Activated T-cell treated with anti-CD3 and anti-CD28 coated beads for 24 hours (primary cell): ENCODE results near the gene RNF114.
"Not testable (repeated sequence)": the region's sequence is repeated elsewhere in the genome, so short reads cannot be mapped to it uniquely, and the experiment has no call there.

Source experiments
- DNase-seq: peaks from one replicate; pipeline ENCODE4 v3.0.0-alpha.2; 2020; ENCODE audit warnings: low read depth

The RNF114 gene

GRCh38 chr20:49964964-49965780 is 29.0 kb downstream of the RNF114 start:
- no peak for DNase-seq

GRCh38 chr20:49965781-49966305 is 29.6 kb downstream of the RNF114 start:
- no peak for DNase-seq

GRCh38 chr20:49966861-49967260 is 30.7 kb downstream of the RNF114 start:
- DNase-seq, result no peak

GRCh38 chr20:49969234-49969633 is 33.0 kb downstream of the RNF114 start:
- DNase-seq, result no peak

GRCh38 chr20:49969946-49970345 is 33.7 kb downstream of the RNF114 start:
- no peak for DNase-seq

- DNase-seq, result no peak
Observed at GRCh38 chr20:49970498-49970897, 34.3 kb downstream of the RNF114 start.

GRCh38 chr20:49973981-49974380 is 37.8 kb downstream of the RNF114 start:
- DNase-seq, result no peak

GRCh38 chr20:49976542-49976941 is 40.3 kb downstream of the RNF114 start:
- DNase-seq, result no peak

- not testable (repeated sequence) for DNase-seq
Observed at GRCh38 chr20:49977740-49978139, 41.5 kb downstream of the RNF114 start.

GRCh38 chr20:49978685-49979029 is 42.5 kb downstream of the RNF114 start:
- no peak for DNase-seq

- peak; percentile 66 for DNase-seq
Observed at GRCh38 chr20:49979030-49979832, 43.0 kb downstream of the RNF114 start.

- no peak for DNase-seq
Observed at GRCh38 chr20:49980140-49981008, 44.2 kb downstream of the RNF114 start.

- DNase-seq, result no peak
Observed at GRCh38 chr20:49981218-49982071, 45.2 kb downstream of the RNF114 start.

- no peak for DNase-seq
Observed at GRCh38 chr20:49982072-49982345, 45.8 kb downstream of the RNF114 start.

GRCh38 chr20:49982346-49983122 is 46.3 kb downstream of the RNF114 start, which contains the start of gene SNAI1:
SNAI1 (plus strand) TSS chr20:49982980; CDS start chr20:49983060, 80 bp downstream.
- peak; percentile 74 for DNase-seq

GRCh38 chr20:49983123-49983847 is 47.1 kb downstream of the RNF114 start:
- DNase-seq, result no peak

- no peak for DNase-seq
Observed at GRCh38 chr20:49983848-49984408, 47.7 kb downstream of the RNF114 start.

- no peak for DNase-seq
Observed at GRCh38 chr20:49984426-49985153, 48.4 kb downstream of the RNF114 start.

- DNase-seq, result no peak
Observed at GRCh38 chr20:49985157-49985556, 49.0 kb downstream of the RNF114 start.
